GM13976 (cell line): Measurements from ENCODE around the gene GNG7.
"Not testable (repeated sequence)": the region's sequence is repeated elsewhere in the genome, so short reads cannot be mapped to it uniquely, and the experiment has no call there.

Experiments
- DNase-seq: peaks from one replicate; pipeline ENCODE4 v3.0.0; 2012; ENCODE audit warnings: low spot score
- in situ Hi-C: fragments of 300-500 bp; cut with MboI; formaldehyde crosslinking; loops from one replicate; pipeline ENCODE4 v1.12.0; 2022; ENCODE audit warnings: low sequenced_read_pairs, mixed read lengths, inconsistent platforms; ENCODE audit not compliant: unreplicated experiment
- TF ChIP-seq, protein P1 (sequence below): IDR thresholded peaks from 2 replicates; pipeline ENCODE4 v1.5.1; 2012; ENCODE audit warnings: borderline replicate concordance, mild to moderate bottlenecking; ENCODE audit not compliant: insufficient read depth; ENCODE audit errors: extremely low read depth, missing control alignments, control extremely low read depth

Gene GNG7

DNA sequence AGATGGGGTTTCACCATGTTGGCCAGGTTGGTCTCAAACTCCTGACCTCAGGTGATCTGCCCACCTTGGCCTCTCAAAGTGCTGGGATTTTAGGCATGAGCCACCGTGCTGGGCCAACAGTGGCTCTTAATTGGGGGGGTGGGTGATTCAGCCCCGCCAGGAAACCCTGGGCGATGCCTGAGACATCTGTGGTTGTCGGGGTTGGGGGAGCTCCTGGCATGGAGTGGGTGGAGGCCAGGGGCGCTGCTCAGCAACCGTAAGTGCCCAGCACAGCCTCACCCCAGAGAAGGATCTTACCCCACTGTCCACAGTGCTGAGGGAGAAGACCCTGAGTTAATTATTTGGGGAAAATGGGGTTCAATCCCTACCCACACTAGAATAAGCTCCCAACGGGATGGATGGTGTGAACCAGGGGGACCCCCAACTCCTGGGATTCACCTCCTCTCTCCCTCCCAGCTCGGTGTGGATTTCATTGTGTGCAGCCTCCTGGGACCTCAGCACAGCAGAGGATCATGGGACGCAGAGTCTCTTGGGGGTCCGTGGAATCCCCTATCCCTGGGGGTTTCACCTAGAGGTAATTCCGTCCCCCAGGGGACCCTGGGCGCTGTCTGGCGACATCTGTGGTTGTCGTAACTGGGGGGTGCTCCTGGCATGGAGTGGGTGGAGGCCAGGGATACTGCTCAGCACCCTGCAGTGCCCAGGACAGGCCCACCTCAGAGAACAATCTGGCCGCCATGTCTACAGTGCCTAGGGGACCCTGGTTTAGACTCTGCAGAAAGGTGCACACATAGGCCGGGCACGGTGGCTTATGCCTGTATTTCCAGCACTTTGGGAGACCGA is 157.7 kb downstream of the GNG7 start:
- TF ChIP-seq, protein P1, sequence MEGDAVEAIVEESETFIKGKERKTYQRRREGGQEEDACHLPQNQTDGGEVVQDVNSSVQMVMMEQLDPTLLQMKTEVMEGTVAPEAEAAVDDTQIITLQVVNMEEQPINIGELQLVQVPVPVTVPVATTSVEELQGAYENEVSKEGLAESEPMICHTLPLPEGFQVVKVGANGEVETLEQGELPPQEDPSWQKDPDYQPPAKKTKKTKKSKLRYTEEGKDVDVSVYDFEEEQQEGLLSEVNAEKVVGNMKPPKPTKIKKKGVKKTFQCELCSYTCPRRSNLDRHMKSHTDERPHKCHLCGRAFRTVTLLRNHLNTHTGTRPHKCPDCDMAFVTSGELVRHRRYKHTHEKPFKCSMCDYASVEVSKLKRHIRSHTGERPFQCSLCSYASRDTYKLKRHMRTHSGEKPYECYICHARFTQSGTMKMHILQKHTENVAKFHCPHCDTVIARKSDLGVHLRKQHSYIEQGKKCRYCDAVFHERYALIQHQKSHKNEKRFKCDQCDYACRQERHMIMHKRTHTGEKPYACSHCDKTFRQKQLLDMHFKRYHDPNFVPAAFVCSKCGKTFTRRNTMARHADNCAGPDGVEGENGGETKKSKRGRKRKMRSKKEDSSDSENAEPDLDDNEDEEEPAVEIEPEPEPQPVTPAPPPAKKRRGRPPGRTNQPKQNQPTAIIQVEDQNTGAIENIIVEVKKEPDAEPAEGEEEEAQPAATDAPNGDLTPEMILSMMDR, result no peak
- in situ Hi-C loops, result no loop called here
- no peak for DNase-seq

DNA sequence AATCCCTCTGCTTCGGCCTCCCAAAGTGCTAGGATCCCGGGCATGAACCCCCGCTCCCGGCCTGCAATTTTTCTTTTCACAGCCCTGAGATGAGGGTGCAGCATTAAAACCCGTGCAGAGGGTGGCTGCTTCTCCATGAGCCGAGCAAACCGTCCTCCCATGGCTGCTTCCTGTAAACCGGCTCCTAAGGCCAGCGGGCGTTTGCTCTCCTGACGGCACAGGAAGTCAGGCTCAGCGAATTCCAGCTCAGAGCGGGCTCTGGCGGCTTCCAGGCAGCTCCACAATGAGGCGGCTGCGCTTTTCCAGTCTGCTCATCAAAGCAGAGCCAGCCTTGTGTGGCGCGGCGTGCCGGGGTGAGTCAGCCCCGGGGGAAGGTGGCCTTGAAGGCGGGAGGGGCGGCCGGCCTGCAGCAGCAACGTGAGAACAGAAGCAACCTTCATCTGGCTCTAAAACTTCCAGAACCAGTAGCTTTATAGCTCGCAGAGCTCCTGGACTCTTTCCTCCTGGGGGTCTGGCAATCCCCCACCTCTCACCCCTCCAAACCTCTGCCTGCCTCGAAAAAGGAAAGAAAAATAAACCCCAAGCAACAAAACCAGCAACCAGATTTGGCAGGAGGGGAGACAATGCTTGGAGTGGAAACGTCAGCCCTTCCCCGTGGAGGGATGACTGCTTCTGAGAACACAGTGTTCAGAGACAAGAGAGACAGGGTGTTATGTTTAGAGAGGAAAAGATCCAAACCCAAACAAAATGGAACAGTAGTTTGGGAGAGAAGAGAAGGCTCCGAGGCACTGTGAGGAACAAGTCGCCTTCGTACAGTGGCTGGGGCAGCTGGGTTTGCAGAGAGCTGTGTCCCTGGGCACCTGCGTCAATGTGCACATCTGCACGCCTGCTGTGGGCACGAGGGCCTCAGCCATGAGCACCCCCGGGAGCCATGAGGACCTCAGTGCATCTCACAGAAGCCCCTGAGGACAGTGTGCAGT is 158.7 kb downstream of the GNG7 start:
- peak; percentile 78 for DNase-seq
- in situ Hi-C loops, result no loop called here
- TF ChIP-seq, protein P1, result no peak

DNA sequence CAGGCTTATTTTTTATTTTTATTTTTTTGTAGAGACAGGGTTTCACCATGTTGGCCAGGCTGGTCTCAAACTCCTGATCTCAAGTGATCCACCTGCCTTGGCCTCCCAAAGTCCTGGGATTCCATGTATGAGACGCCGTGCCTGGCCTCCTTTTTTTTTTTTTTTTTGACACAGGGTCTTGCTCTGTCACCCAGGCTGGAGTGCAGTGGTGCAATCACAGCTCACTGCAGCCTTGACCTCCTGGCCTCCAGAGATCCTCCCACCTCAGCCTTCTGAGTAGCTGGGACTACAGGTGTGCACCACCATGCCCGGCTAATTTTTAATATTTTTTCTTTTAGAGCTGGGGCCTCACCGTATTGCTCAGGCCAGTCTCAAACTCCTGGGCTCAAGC is 159.4 kb downstream of the GNG7 start:
- in situ Hi-C loops, DNase-seq: not testable (repeated sequence)

DNA sequence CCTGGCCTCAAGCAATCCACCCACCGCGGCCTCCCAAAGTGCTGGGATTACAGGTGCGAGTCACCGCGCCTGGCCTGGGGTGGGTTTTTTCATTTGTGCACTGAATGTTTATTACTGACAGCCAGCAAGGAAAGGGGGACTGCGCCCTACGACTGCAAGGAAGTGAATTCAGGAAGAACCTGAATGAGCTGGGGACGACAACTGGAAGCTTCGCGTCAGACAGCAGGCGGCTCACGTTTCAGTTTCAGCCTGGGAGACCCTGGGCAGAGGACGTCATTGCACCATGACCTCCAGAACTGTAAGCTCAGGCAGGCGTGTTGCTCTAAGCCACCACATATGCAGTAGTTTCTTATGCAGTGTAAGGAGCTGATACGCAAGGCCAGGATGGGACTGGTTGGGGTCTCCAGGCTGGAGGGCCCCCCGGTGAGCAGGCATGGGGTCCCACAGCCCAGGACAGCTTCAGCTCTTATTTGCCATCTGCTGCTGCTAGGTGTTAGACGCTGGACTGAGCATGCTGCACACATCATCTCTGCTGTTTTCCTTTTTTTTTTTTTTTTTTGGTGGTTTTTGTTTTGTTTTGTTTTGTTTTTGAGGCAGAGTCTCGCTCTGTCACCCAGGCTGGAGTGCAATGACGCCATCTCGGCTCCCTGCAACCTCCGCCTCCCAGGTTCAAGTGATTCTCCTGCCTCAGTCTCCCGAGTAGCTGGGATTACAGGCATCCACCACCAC is 160.0 kb downstream of the GNG7 start:
- TF ChIP-seq, protein P1, result no peak
- no peak for DNase-seq
- in situ Hi-C loops, result no loop called here

DNA sequence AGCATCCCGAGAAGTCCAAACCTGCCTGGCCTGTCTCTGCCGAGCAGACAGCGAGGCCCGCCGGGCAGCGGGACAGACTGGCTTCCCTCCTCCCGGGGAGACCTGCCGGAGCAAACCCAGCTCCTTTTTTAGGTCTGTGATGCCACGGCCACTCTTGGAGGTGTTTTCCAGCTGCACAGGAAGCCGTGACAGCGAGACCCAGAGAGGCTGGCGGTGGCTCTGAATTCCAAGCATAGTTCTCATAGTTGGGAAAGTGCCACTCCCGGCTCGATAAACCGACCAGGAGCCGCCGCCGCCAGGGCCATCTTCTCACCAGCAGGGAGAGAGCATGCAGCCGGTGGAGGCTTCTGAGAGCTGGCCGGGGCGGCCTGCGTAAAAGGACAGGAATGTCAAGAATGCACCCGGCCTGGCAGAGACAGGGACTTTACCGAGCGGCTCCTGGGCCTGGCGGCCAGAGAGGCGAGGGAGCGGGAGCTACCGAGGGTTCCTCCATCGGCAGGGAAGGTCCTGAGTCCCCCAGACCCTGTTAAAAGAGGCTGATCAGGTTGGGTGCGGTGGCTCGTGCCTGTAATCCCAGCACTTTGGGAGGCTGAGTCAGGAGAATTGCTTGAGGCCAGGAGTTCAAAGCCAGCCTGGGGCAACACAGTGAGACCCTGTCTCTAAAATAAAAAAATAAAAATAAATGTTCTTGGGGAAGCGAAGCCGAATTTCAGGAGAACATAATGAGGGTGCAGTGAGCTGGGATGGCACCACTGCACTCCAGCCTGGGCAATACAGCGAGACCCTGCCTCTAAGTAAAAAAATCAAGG is 161.6 kb downstream of the GNG7 start:
- in situ Hi-C loops, result no loop called here
- DNase-seq, result no peak
- TF ChIP-seq, protein P1, result no peak

DNA sequence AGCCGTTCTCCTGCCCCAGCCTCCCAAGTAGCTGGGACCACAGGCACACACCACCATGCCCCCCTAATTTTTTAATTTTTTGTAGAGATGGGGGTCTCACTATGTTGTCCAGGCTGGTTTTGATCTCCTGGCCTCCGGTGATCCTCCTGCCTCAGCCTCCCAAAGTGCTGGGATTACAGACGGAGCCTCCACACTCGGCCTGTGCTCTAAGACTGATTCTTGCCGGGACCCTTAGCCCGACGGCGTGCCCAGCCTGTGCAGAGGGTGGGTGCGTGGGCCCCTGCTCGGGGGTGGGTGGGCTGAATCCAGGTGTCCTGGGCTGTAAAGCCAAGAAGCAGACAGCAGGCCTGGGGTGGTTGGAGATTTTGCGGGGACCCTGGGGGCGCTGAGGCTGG is 162.2 kb downstream of the GNG7 start:
- no peak for DNase-seq
- in situ Hi-C loops, result no loop called here
- TF ChIP-seq, protein P1, result no peak
